Liver (tissue), 9 donors: ENCODE data around the gene MFAP5. TPM values are rescaled to one million over a fixed set of nuclear protein-coding genes. Genes with fewer than 3 reads are reported as not detected.

ENCODE experiments used
- DNase-seq: peaks from one replicate; pipeline ENCODE4 v3.0.0-alpha.2; 2017; ENCODE audit warnings: low spot score
- H3K27ac ChIP-seq, 2 donors: one replicate each; pipeline ENCODE4 v1.7.0; 2013; ENCODE audit warnings: inconsistent platforms in 2 of 2, low read length in 2 of 2, control low read depth in 1 of 2, low read depth in 1 of 2, mild to moderate bottlenecking in 1 of 2
- H3K27me3 ChIP-seq, 4 donors: one replicate each; pipeline versions ENCODE4 v1.6.1 to v1.7.0; 2013; ENCODE audit warnings: low read length in 3 of 4, inconsistent platforms in 1 of 4, mild to moderate bottlenecking in 1 of 4, moderate library complexity in 1 of 4; ENCODE audit not compliant: control insufficient read depth in 4 of 4, insufficient read depth in 4 of 4
- H3K36me3 ChIP-seq, 4 donors: one replicate each; pipeline versions ENCODE4 v1.6.1 to v1.7.0; 2013; ENCODE audit warnings: low read length in 3 of 4, mild to moderate bottlenecking in 3 of 4, low read depth in 1 of 4, moderate library complexity in 1 of 4; ENCODE audit not compliant: control insufficient read depth in 4 of 4, insufficient read depth in 3 of 4
- H3K4me1 ChIP-seq, 4 donors: one replicate each; pipeline versions ENCODE4 v1.6.1 to v1.7.0; 2013; ENCODE audit warnings: low read length in 3 of 4, mild to moderate bottlenecking in 3 of 4, moderate library complexity in 1 of 4; ENCODE audit not compliant: control insufficient read depth in 4 of 4, insufficient read depth in 4 of 4
- H3K4me3 ChIP-seq, 3 donors: one replicate each; pipeline versions ENCODE4 v1.6.1 to v1.7.0; 2013; ENCODE audit warnings: low read length in 3 of 3, control low read depth in 1 of 3, low read depth in 1 of 3, mild to moderate bottlenecking in 1 of 3
- H3K9ac ChIP-seq, 2 donors: one replicate each; pipeline ENCODE4 v1.7.0; 2013; ENCODE audit warnings: low read length in 2 of 2, mild to moderate bottlenecking in 2 of 2, moderate library complexity in 2 of 2, control low read depth in 1 of 2, low read depth in 1 of 2
- H3K9me3 ChIP-seq, 4 donors: one replicate each; pipeline versions ENCODE4 v1.6.1 to v1.7.0; 2013; ENCODE audit warnings: low read length in 3 of 4; ENCODE audit not compliant: control insufficient read depth in 4 of 4
- CTCF ChIP-seq: fragments of 150-350 bp; IDR thresholded peaks from 2 replicates; pipeline ENCODE4 v1.5.1; 2017; ENCODE audit warnings: improper control_type of control experiment, low read depth, low read length; ENCODE audit not compliant: missing input control
- EGR1 ChIP-seq, 2 donors: IDR thresholded peaks; 2 replicates each; pipeline ENCODE4 v1.6.1; 2016 to 2018; ENCODE audit warnings: antibody characterized with exemption in 2 of 2, low read depth in 2 of 2
- FOXA1 ChIP-seq: IDR thresholded peaks from 2 replicates; pipeline ENCODE4 v1.6.1; 2016; ENCODE audit warnings: antibody characterized with exemption
- FOXA2 ChIP-seq: IDR thresholded peaks from 2 replicates; pipeline ENCODE4 v1.6.1; 2016; ENCODE audit warnings: antibody characterized with exemption
- GABPA ChIP-seq, 2 donors: IDR thresholded peaks in 1 of 2; conservative IDR thresholded peaks in 1 of 2; 2 replicates each; pipeline ENCODE4 v1.6.1; 2016; ENCODE audit warnings: antibody characterized with exemption in 2 of 2, mild to moderate bottlenecking in 1 of 2, moderate library complexity in 1 of 2
- HNF4A ChIP-seq, 2 donors: conservative IDR thresholded peaks; 2 replicates each; pipeline ENCODE4 v1.6.1; 2016; ENCODE audit warnings: antibody characterized with exemption in 2 of 2, mild to moderate bottlenecking in 2 of 2
- HNF4G ChIP-seq: IDR thresholded peaks from 2 replicates; pipeline ENCODE4 v1.6.1; 2016; ENCODE audit warnings: antibody characterized with exemption
- JUND ChIP-seq, 2 donors: IDR thresholded peaks; 2 replicates each; pipeline ENCODE4 v1.6.1; 2016; ENCODE audit warnings: antibody characterized with exemption in 2 of 2
- MAX ChIP-seq: IDR thresholded peaks from 2 replicates; pipeline ENCODE4 v1.6.1; 2016; ENCODE audit warnings: antibody characterized with exemption
- RAD21 ChIP-seq, 2 donors: IDR thresholded peaks; 2 replicates each; pipeline ENCODE4 v1.6.1; 2016; ENCODE audit warnings: antibody characterized with exemption in 2 of 2, mild to moderate bottlenecking in 2 of 2
- REST ChIP-seq: IDR thresholded peaks from 2 replicates; pipeline ENCODE4 v1.6.1; 2016; ENCODE audit warnings: antibody characterized with exemption, mild to moderate bottlenecking
- RXRA ChIP-seq, 2 donors: IDR thresholded peaks; 2 replicates each; pipeline ENCODE4 v1.6.1; 2017 to 2018; ENCODE audit warnings: antibody characterized with exemption in 2 of 2, mild to moderate bottlenecking in 1 of 2
- SP1 ChIP-seq: IDR thresholded peaks from 2 replicates; pipeline ENCODE4 v1.6.1; 2018; ENCODE audit warnings: antibody characterized with exemption, mild to moderate bottlenecking
- TAF1 ChIP-seq: conservative IDR thresholded peaks from 2 replicates; pipeline ENCODE4 v1.6.1; 2016; ENCODE audit warnings: antibody characterized with exemption, mild to moderate bottlenecking
- YY1 ChIP-seq: IDR thresholded peaks from 2 replicates; pipeline ENCODE4 v1.6.1; 2016; ENCODE audit warnings: antibody characterized with exemption, mild to moderate bottlenecking
- ZBTB33 ChIP-seq: IDR thresholded peaks from 2 replicates; pipeline ENCODE4 v1.6.1; 2016; ENCODE audit warnings: antibody characterized with exemption
- WGBS: extraction: QIAGEN DNeasy Blood & Tissue Kit; methylation state at CpG from one replicate; pipeline ENCODE4 v1.1.7; 2013; 5-methylcytosine and 5-hydroxymethylcytosine counted together
- polyA plus RNA-seq, 2 donors: library from polyadenylated mRNA; stranded (reverse) in 1 of 2; unstranded in 1 of 2; fragments of 200-250 nt in 1 of 2; fragments of >200 nt in 1 of 2; fragmentation: Nextera tagmentation in 1 of 2; extraction: Ambion mirVana in 1 of 2; gene quantifications; one replicate each; pipeline versions ENCODE4 v1.2.1 to v1.2.3, GENCODE V29; 2013 to 2015
- total RNA-seq, 2 donors: library from RNA; depleted of rRNA; stranded (reverse); fragments of >200 nt; gene quantifications; one replicate each; pipeline ENCODE4 v1.2.3, GENCODE V29; 2014
- donor health status: healthy.
- donor health status: healthy.
- donor health status: healthy.
- donor health status: healthy.
- donor health status: healthy.

MFAP5 gene
- total and polyA plus RNA-seq, 4 donors, result 0.20 to 0.42 TPM; not detected in 2

- Histone ChIP-seq H3K9me3 (no peaks in the 10 kb centered on the region), H3K27ac (no peak overlapping the region), H3K36me3 (no peaks in the 10 kb centered on the region), H3K27me3 (no peaks in the 10 kb centered on the region), H3K4me3 (no peak overlapping the region), H3K9ac (no peak overlapping the region), H3K4me1 (no peaks in the 10 kb centered on the region)
- 85% methylated on average over 4 of the region's 4 CpGs for WGBS
- no peak for DNase-seq
- no peak for TF ChIP-seq YY1
- TF ChIP-seq RAD21 (IDR thresholded peaks at IDR 0.05), result no peak
These were observed 3.1 kb upstream of the MFAP5 start for GRCh38 chr12:8665759-8666158.

- Histone ChIP-seq H3K27me3 (no peaks in the 10 kb centered on the region), H3K9ac (no peak overlapping the region), H3K4me1 (no peaks in the 10 kb centered on the region), H3K36me3 (no peaks in the 10 kb centered on the region), H3K9me3 (no peaks in the 10 kb centered on the region), H3K27ac (no peak overlapping the region), H3K4me3 (no peak overlapping the region)
- no peak for DNase-seq
- 75% methylated on average over 5 of the region's 5 CpGs for WGBS
- TF ChIP-seq GABPA (IDR thresholded peaks at IDR 0.05 in 1 of 2, conservative IDR thresholded peaks at IDR 0.05 in 1 of 2), result no peak
- TF ChIP-seq CTCF, result no peak
- TF ChIP-seq FOXA1, result no peak
- TF ChIP-seq HNF4G, result no peak
- no peak for TF ChIP-seq REST
- no peak for TF ChIP-seq TAF1
- peak; percentile 16 for TF ChIP-seq SP1
- no peak for TF ChIP-seq MAX
- peak; percentile 36 to 49 for TF ChIP-seq RXRA (IDR thresholded peaks at IDR 0.05)
These were observed 1.7 kb upstream of the MFAP5 start for GRCh38 chr12:8664228-8664913.

GRCh38 chr12:8661751-8662150 is 875 bp downstream of the MFAP5 start:
- no peaks in the 10 kb centered on the region for H3K36me3 ChIP-seq
- DNase-seq, result no peak
- no peak overlapping the region for H3K4me3 ChIP-seq
- no peaks in the 10 kb centered on the region for H3K9me3 ChIP-seq
- H3K4me1 ChIP-seq, result no peaks in the 10 kb centered on the region
- H3K27me3 ChIP-seq, result no peaks in the 10 kb centered on the region
- WGBS, result 76% methylated on average over 3 of the region's 3 CpGs
- no peak overlapping the region for H3K9ac ChIP-seq
- no peak overlapping the region for H3K27ac ChIP-seq
- TF ChIP-seq ZBTB33 (no peak), SP1 (no peak), FOXA2 (no peak), CTCF (no peak), HNF4G (no peak), TAF1 (no peak), HNF4A (conservative IDR thresholded peaks at IDR 0.05) (no peak), MAX (no peak), RXRA (IDR thresholded peaks at IDR 0.05) (no peak), JUND (IDR thresholded peaks at IDR 0.05) (no peak), EGR1 (IDR thresholded peaks at IDR 0.05; ENCODE audit: low read depth in 2 of 2) (no peak), RAD21 (IDR thresholded peaks at IDR 0.05) (no peak)
